ENCODE results near the gene SNX27. TPM values are rescaled to one million over a fixed set of nuclear protein-coding genes. Genes with fewer than 3 reads are reported as not detected.

The SNX27 gene
- total and polyA plus RNA-seq, 10 of the 15 experiments (the other 5 are each of a cell fraction or from before 2014, with no cell fraction given): 3.8 to 21.8 (median 12.5) TPM

- no peak for TF ChIP-seq ZNF687 (IDR thresholded peaks at IDR 0.05)
- TF ChIP-seq HDAC6 (IDR thresholded peaks at IDR 0.05; ENCODE audit: unreplicated experiment): no peak
These were observed 4.6 kb downstream of the SNX27 start (continued) for GRCh38 chr1:151616505-151616849.

GRCh38 chr1:151618003-151618402, 6.2 kb downstream of the SNX27 start:
- no peak overlapping the region for H3K9ac ChIP-seq (ENCODE audit: control insufficient read depth, insufficient read depth, low read length)

More at GRCh38 chr1:151618003-151618402, 6.2 kb downstream of the SNX27 start:
- FAIRE-seq (no peak), ATAC-seq (no peak), DNase-seq (ENCODE audit: low read depth, low spot score) (no peak)
- intact Hi-C loops (cut with micrococcal nuclease; ENCODE audit: unreplicated experiment) (loop anchor here (5.0 kb wide), 1 partner anchor 104 kb away; the partner anchor contains the start of gene RIIAD1), in situ Hi-C loops (cut with MboI) (no loop called here)
- Histone ChIP-seq H2AFZ (ENCODE audit: control insufficient read depth, low read depth, low read length) (no peak overlapping the region), H3K36me3 (ENCODE audit: control insufficient read depth in 2 of 2, insufficient read depth in 2 of 2, low read length in 1 of 2) (no peaks in the 10 kb centered on the region), H3K27ac (ENCODE audit: control insufficient read depth, insufficient read depth) (no peak overlapping the region), H3K79me2 (ENCODE audit: control insufficient read depth, insufficient read depth, low read length) (peaks cover 13% of the 10 kb centered on the region), H4K20me1 (ENCODE audit: control insufficient read depth, insufficient read depth) (no peaks in the 10 kb centered on the region), H3K9me3 (replicated peaks; ENCODE audit: control insufficient read depth, insufficient read depth, low read length) (no peaks in the 10 kb centered on the region), H3K4me2 (ENCODE audit: control insufficient read depth, insufficient read depth) (no peak overlapping the region), H3K27me3 (replicated peaks in 1 of 2; ENCODE audit: control insufficient read depth in 2 of 2, insufficient read depth in 2 of 2, low read length in 1 of 2) (no peaks in the 10 kb centered on the region), H3K4me1 (ENCODE audit: control insufficient read depth, insufficient read depth, low read length) (peaks cover 19% of the 10 kb centered on the region), H3K4me3 (no peak overlapping the region)
- ChIA-PET RAD21 (ENCODE audit: unreplicated experiment) (no interaction called here), SMC1A (ENCODE audit: uncharacterized antibody, unreplicated experiment) (interaction anchor here (1.8 kb wide), 1 partner anchor 10 kb away, joined by 5 read pairs; no protein-coding TSS in a partner anchor), CTCF (interaction anchor here (0.7 kb wide), 1 partner anchor 828 kb away, joined by 3 read pairs; no protein-coding TSS in a partner anchor), POLR2A (interaction anchor here (0.7 kb wide), 1 partner anchor 56 kb away, joined by 3 read pairs; no protein-coding TSS in a partner anchor)
- WGBS (ENCODE audit: insufficient coverage, insufficient replicate concordance, low lambda C conversion rate, missing lambda C conversion rate): 98% methylated on average over 3 of the region's 3 CpGs
- TF ChIP-seq BRCA1 (IDR thresholded peaks at IDR 0.05; ENCODE audit: low read depth, low read length) (no peak), MXI1 (IDR thresholded peaks at IDR 0.05; ENCODE audit: low read depth, low read length) (no peak), YY1 (IDR thresholded peaks at IDR 0.05; ENCODE audit: low read depth, low read length) (no peak), SP1 (IDR thresholded peaks at IDR 0.05; ENCODE audit: low read depth, low read length) (no peak), KAT2A (conservative IDR thresholded peaks at IDR 0.05; ENCODE audit: control insufficient read depth, low read depth, low read length) (no peak), RUNX3 (IDR thresholded peaks at IDR 0.05; ENCODE audit: low read length) (no peak)
- BruUV-seq (replicated peaks): no TSS peak
